Right lobe of liver (tissue), 6 donors: ENCODE measurements around the gene VSNL1. TPM values are rescaled to one million over a fixed set of nuclear protein-coding genes. Genes with fewer than 3 reads are reported as not detected.

Experiments used
- ATAC-seq, 4 donors: fragments of 200-7000 bp; cut with Tn5 transposase; one replicate each; pipeline ENCODE4 v1.9.1; 2020; ENCODE audit warnings: mild to moderate bottlenecking in 4 of 4, moderate library complexity in 4 of 4
- DNase-seq, 3 donors: peaks; one replicate each; pipeline ENCODE4 v3.0.0-alpha.2; 2020
- H3K27ac ChIP-seq, 3 donors: fragments of 200-600 bp; one replicate each; pipeline ENCODE4 v1.8.0; 2022
- H3K27me3 ChIP-seq, 2 donors: fragments of 200-600 bp; one replicate each; pipeline ENCODE4 v1.8.0; 2022
- H3K36me3 ChIP-seq, 4 donors: fragments of 200-600 bp; sonication (generic) in 1 of 4; one replicate each; pipeline versions ENCODE4 v1.5.1 to v1.8.0; 2017 to 2022; ENCODE audit warnings: control low read depth in 1 of 4
- H3K4me1 ChIP-seq, 4 donors: fragments of 200-600 bp; sonication (generic) in 1 of 4; one replicate each; pipeline versions ENCODE4 v1.5.1 to v1.8.0; 2017 to 2022; ENCODE audit warnings: control low read depth in 1 of 4
- H3K4me3 ChIP-seq, 3 donors: fragments of 200-600 bp; one replicate each; pipeline ENCODE4 v1.8.0; 2022
- H3K9me3 ChIP-seq, 4 donors: fragments of 200-600 bp; sonication (generic) in 1 of 4; one replicate each; pipeline versions ENCODE4 v1.5.1 to v1.8.0; 2017 to 2022; ENCODE audit warnings: control low read depth in 1 of 4
- POLR2A ChIP-seq: fragments of 450-650 bp; IDR thresholded peaks from one replicate; pipeline ENCODE4 v1.6.1; 2017; ENCODE audit warnings: antibody characterized with exemption, mild to moderate bottlenecking
- WGBS: methylation state at CpG from one replicate; pipeline ENCODE4 v1.1.6; 2018; ENCODE audit warnings: low coverage, low lambda C conversion rate; ENCODE audit not compliant: insufficient coverage; ENCODE audit errors: missing lambda C conversion rate; 5-methylcytosine and 5-hydroxymethylcytosine counted together
- intact Hi-C, 2 donors: fragments of 100-400 bp; cut with DNase I; formaldehyde crosslinking; loops; one replicate each; pipeline versions ENCODE4 v1.11.2 to v1.14.1; 2022
- total RNA-seq, 6 experiments: library from RNA; depleted of rRNA in 2 of 6; stranded (reverse); fragments of >200 nt in 2 of 6; fragmentation: NEBNext Ultra II Directional in 3 of 6; extraction: Animal tissue kit (Norgen Biotek cat#: 25700) in 3 of 6; gene quantifications; one replicate each; pipeline versions ENCODE4 v1.1.0 to v1.2.4, GENCODE V29; 2016 to 2023
- TF ChIP-seq, protein P1 (sequence below), 4 donors: fragments of 200-600 bp in 3 of 4; fragments of 450-650 bp in 1 of 4; IDR thresholded peaks; one replicate each; pipeline versions ENCODE4 v1.5.1 to v1.8.0; 2016 to 2022; ENCODE audit warnings: antibody characterized with exemption in 4 of 4, mild to moderate bottlenecking in 2 of 4
- donor health status: DM: no; HTN: yes; CAD: no.
- donor health status: DM: no; HTN: no; CAD: no.
- donor health status: DM: no; HTN: no; CAD: no.
- donor health status: DM: no; HTN: yes; CAD: no.
- donor health status: DM: no; HTN: yes; CAD: no.

VSNL1 gene
- total RNA-seq, 6 experiments from 2014 or later, result 2.1 to 12.1 (median 4.3) TPM

GRCh38 chr2:17587469-17587868, 47.0 kb downstream of the VSNL1 start:
- Histone ChIP-seq H3K4me1 (no peaks in the 10 kb centered on the region), H3K36me3 (no peaks in the 10 kb centered on the region), H3K9me3 (no peaks in the 10 kb centered on the region), H3K4me3 (no peak overlapping the region), H3K27ac (no peak overlapping the region), H3K27me3 (no peaks in the 10 kb centered on the region)
- intact Hi-C loops, result no loop called here
- ATAC-seq, result no peak
- 64% methylated on average over 3 of the region's 3 CpGs for WGBS
- TF ChIP-seq POLR2A, result no peak
- TF ChIP-seq, protein P1, sequence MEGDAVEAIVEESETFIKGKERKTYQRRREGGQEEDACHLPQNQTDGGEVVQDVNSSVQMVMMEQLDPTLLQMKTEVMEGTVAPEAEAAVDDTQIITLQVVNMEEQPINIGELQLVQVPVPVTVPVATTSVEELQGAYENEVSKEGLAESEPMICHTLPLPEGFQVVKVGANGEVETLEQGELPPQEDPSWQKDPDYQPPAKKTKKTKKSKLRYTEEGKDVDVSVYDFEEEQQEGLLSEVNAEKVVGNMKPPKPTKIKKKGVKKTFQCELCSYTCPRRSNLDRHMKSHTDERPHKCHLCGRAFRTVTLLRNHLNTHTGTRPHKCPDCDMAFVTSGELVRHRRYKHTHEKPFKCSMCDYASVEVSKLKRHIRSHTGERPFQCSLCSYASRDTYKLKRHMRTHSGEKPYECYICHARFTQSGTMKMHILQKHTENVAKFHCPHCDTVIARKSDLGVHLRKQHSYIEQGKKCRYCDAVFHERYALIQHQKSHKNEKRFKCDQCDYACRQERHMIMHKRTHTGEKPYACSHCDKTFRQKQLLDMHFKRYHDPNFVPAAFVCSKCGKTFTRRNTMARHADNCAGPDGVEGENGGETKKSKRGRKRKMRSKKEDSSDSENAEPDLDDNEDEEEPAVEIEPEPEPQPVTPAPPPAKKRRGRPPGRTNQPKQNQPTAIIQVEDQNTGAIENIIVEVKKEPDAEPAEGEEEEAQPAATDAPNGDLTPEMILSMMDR (IDR thresholded peaks at IDR 0.05), result no peak
- no peak for DNase-seq

GRCh38 chr2:17588031-17588430, 47.5 kb downstream of the VSNL1 start:
- intact Hi-C loops, result no loop called here
- ATAC-seq, result no peak
- no peak for DNase-seq
- Histone ChIP-seq H3K27me3 (no peaks in the 10 kb centered on the region), H3K27ac (no peak overlapping the region), H3K4me1 (no peaks in the 10 kb centered on the region), H3K36me3 (no peaks in the 10 kb centered on the region), H3K4me3 (no peak overlapping the region), H3K9me3 (no peaks in the 10 kb centered on the region)
- WGBS, result 83% methylated on average over 2 of the region's 2 CpGs
- no peak for TF ChIP-seq POLR2A
- TF ChIP-seq, protein P1 (IDR thresholded peaks at IDR 0.05), result no peak

- no peak for TF ChIP-seq POLR2A
- TF ChIP-seq, protein P1 (IDR thresholded peaks at IDR 0.05), result no peak
- ATAC-seq (no peak), DNase-seq (no peak)
- H3K36me3 ChIP-seq, result no peaks in the 10 kb centered on the region
- no peaks in the 10 kb centered on the region for H3K27me3 ChIP-seq
- no peak overlapping the region for H3K4me3 ChIP-seq
- no peaks in the 10 kb centered on the region for H3K9me3 ChIP-seq
- intact Hi-C loops, result no loop called here
- H3K4me1 ChIP-seq, result no peaks in the 10 kb centered on the region
- H3K27ac ChIP-seq, result no peak overlapping the region
- 100% methylated on average over 1 of the region's 2 CpGs for WGBS
Measured at GRCh38 chr2:17589406-17590035, 49.0 kb downstream of the VSNL1 start.

GRCh38 chr2:17590342-17590911, 49.9 kb downstream of the VSNL1 start:
- no peaks in the 10 kb centered on the region for H3K9me3 ChIP-seq
- no peak overlapping the region for H3K4me3 ChIP-seq
- 90% methylated on average over 2 of the region's 2 CpGs for WGBS
- H3K27ac ChIP-seq, result no peak overlapping the region
- no peak for TF ChIP-seq POLR2A
- TF ChIP-seq, protein P1 (IDR thresholded peaks at IDR 0.05), result no peak
- H3K36me3 ChIP-seq, result no peaks in the 10 kb centered on the region
- intact Hi-C loops, result no loop called here
- H3K27me3 ChIP-seq, result no peaks in the 10 kb centered on the region
- DNase-seq (no peak), ATAC-seq (no peak)
- H3K4me1 ChIP-seq, result no peaks in the 10 kb centered on the region
